ENCODE data around the gene LRRC51.

DNA sequence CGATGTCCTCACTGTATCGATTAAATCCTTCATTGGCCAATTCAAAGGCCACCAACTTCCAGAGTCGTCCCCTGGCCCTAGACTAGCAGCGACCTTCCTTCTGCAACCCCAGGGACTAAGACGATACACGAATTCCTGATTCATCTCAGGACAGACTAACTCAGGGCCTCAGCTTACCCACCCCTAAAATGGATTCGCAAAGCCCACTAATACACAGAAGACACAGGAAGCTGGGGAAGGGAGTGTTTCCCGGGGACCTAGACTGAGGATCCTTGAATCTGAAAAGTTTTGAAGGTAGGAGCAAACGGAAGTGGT lies 21.9 kb downstream of the LRRC51 start:
- TF ChIP-seq POLR2A (IDR thresholded peaks at IDR 0.05; ENCODE audit: low read length) (no peak), GATA1 (IDR thresholded peaks at IDR 0.05; ENCODE audit: low read depth, low read length) (no peak)

Data from erythroblast (primary cell).